ENCODE measurements around the gene HEY2.
"Not testable (repeated sequence)": the region's sequence is repeated elsewhere in the genome, so short reads cannot be mapped to it uniquely, and the experiment has no call there.

Gene HEY2

GRCh38 chr6:125766641-125767040 is 17.2 kb downstream of the HEY2 start:
- H3K9me3 ChIP-seq (replicated peaks; ENCODE audit: insufficient read depth, low read length) = no peaks in the 10 kb centered on the region
- no peak overlapping the region for H3K9ac ChIP-seq (ENCODE audit: low read length)
- no peak overlapping the region for H3K27ac ChIP-seq (ENCODE audit: low read length)
- H3K27me3 ChIP-seq (replicated peaks; ENCODE audit: insufficient read depth, low read length) = no peaks in the 10 kb centered on the region
- TF ChIP-seq EZH2phosphoT487 (IDR thresholded peaks at IDR 0.05; ENCODE audit: low read length) (no peak), CTCF (IDR thresholded peaks at IDR 0.05; ENCODE audit: low read length) (no peak), EZH2 (optimal IDR thresholded peaks at IDR 0.05; ENCODE audit: low read depth, low read length) (no peak)
- H4K20me1 ChIP-seq (ENCODE audit: insufficient read depth, low read length) = no peaks in the 10 kb centered on the region
- H3K4me1 ChIP-seq (ENCODE audit: low read length) = no peaks in the 10 kb centered on the region
- no peak for DNase-seq
- H3K4me3 ChIP-seq (ENCODE audit: low read length) = no peak overlapping the region
- no peak overlapping the region for H3K4me2 ChIP-seq (ENCODE audit: low read depth, low read length)
- H3K9me2 ChIP-seq (replicated peaks; ENCODE audit: insufficient read depth, low read length) = no peaks in the 10 kb centered on the region
- H3K36me3 ChIP-seq (replicated peaks; ENCODE audit: insufficient read depth, low read length) = no peaks in the 10 kb centered on the region
- H3K79me2 ChIP-seq (ENCODE audit: low read length) = no peaks in the 10 kb centered on the region
- H2AFZ ChIP-seq (ENCODE audit: low read length) = no peak overlapping the region
- H3F3A ChIP-seq (ENCODE audit: insufficient read depth, low read length) = no peaks in the 10 kb centered on the region

GRCh38 chr6:125769147-125769783 is 19.8 kb downstream of the HEY2 start:
- Histone ChIP-seq H3K9me2 (replicated peaks; ENCODE audit: insufficient read depth, low read length) (no peaks in the 10 kb centered on the region), H3K4me3 (ENCODE audit: low read length) (no peak overlapping the region), H4K20me1 (ENCODE audit: insufficient read depth, low read length) (no peaks in the 10 kb centered on the region), H3K27ac (ENCODE audit: low read length) (no peak overlapping the region), H3K9me3 (replicated peaks; ENCODE audit: insufficient read depth, low read length) (no peaks in the 10 kb centered on the region), H3K79me2 (ENCODE audit: low read length) (no peaks in the 10 kb centered on the region), H3K27me3 (replicated peaks; ENCODE audit: insufficient read depth, low read length) (no peaks in the 10 kb centered on the region), H3K36me3 (replicated peaks; ENCODE audit: insufficient read depth, low read length) (no peaks in the 10 kb centered on the region), H3K4me2 (ENCODE audit: low read depth, low read length) (no peak overlapping the region), H3F3A (ENCODE audit: insufficient read depth, low read length) (no peaks in the 10 kb centered on the region), H2AFZ (ENCODE audit: low read length) (no peak overlapping the region), H3K4me1 (ENCODE audit: low read length) (peaks cover 10% of the 10 kb centered on the region; the same call in 1 of the 2 replicates), H3K9ac (ENCODE audit: low read length) (no peak overlapping the region)
- TF ChIP-seq CTCF (IDR thresholded peaks at IDR 0.05; ENCODE audit: low read length) (no peak), EZH2phosphoT487 (IDR thresholded peaks at IDR 0.05; ENCODE audit: low read length) (no peak), EZH2 (optimal IDR thresholded peaks at IDR 0.05; ENCODE audit: low read depth, low read length) (no peak)
- no peak for DNase-seq

- H3K4me2 ChIP-seq (ENCODE audit: low read depth, low read length) = no peak overlapping the region
- H3K27me3 ChIP-seq (replicated peaks; ENCODE audit: insufficient read depth, low read length) = no peaks in the 10 kb centered on the region
- H3K4me3 ChIP-seq (ENCODE audit: low read length) = no peak overlapping the region
- TF ChIP-seq EZH2 (optimal IDR thresholded peaks at IDR 0.05; ENCODE audit: low read depth, low read length) (no peak), EZH2phosphoT487 (IDR thresholded peaks at IDR 0.05; ENCODE audit: low read length) (no peak), CTCF (IDR thresholded peaks at IDR 0.05; ENCODE audit: low read length) (no peak)
- H3K4me1 ChIP-seq (ENCODE audit: low read length) = peaks cover 10% of the 10 kb centered on the region; the same call in 1 of the 2 replicates
- H2AFZ ChIP-seq (ENCODE audit: low read length) = no peak overlapping the region
- H4K20me1 ChIP-seq (ENCODE audit: insufficient read depth, low read length) = no peaks in the 10 kb centered on the region; the same call in 1 of the 2 replicates
- no peaks in the 10 kb centered on the region for H3F3A ChIP-seq (ENCODE audit: insufficient read depth, low read length)
- H3K79me2 ChIP-seq (ENCODE audit: low read length) = no peaks in the 10 kb centered on the region
- no peak overlapping the region for H3K27ac ChIP-seq (ENCODE audit: low read length)
- H3K36me3 ChIP-seq (replicated peaks; ENCODE audit: insufficient read depth, low read length) = no peaks in the 10 kb centered on the region
- DNase-seq = no peak
- H3K9ac ChIP-seq (ENCODE audit: low read length) = no peak overlapping the region
- H3K9me3 ChIP-seq (replicated peaks; ENCODE audit: insufficient read depth, low read length) = no peaks in the 10 kb centered on the region
- H3K9me2 ChIP-seq (replicated peaks; ENCODE audit: insufficient read depth, low read length) = no peaks in the 10 kb centered on the region
Measured at GRCh38 chr6:125773387-125774341, 24.2 kb downstream of the HEY2 start.

- not testable (repeated sequence) for DNase-seq; H3K9me2 ChIP-seq (replicated peaks; ENCODE audit: insufficient read depth, low read length); H3K36me3 ChIP-seq (replicated peaks; ENCODE audit: insufficient read depth, low read length); H3K9ac ChIP-seq (ENCODE audit: low read length); H4K20me1 ChIP-seq (ENCODE audit: insufficient read depth, low read length); H3K9me3 ChIP-seq (replicated peaks; ENCODE audit: insufficient read depth, low read length); H3K27me3 ChIP-seq (replicated peaks; ENCODE audit: insufficient read depth, low read length); H2AFZ ChIP-seq (ENCODE audit: low read length); H3K27ac ChIP-seq (ENCODE audit: low read length); H3K79me2 ChIP-seq (ENCODE audit: low read length); H3K4me3 ChIP-seq (ENCODE audit: low read length); H3K4me2 ChIP-seq (ENCODE audit: low read depth, low read length)
- peaks cover 10% of the 10 kb centered on the region; the same call in 1 of the 2 replicates for H3K4me1 ChIP-seq (ENCODE audit: low read length)
- peaks cover 10% of the 10 kb centered on the region for H3F3A ChIP-seq (ENCODE audit: insufficient read depth, low read length)
Measured at GRCh38 chr6:125776107-125776826, 26.8 kb downstream of the HEY2 start.
